GM19455 (cell line): Measurements from ENCODE around the gene SARDH.

Experiments
- ATAC-seq: cut with Tn5 transposase; IDR thresholded peaks from one replicate; pipeline ENCODE4 v1.9.1; 2021; ENCODE audit not compliant: unreplicated experiment

The SARDH gene

DNA sequence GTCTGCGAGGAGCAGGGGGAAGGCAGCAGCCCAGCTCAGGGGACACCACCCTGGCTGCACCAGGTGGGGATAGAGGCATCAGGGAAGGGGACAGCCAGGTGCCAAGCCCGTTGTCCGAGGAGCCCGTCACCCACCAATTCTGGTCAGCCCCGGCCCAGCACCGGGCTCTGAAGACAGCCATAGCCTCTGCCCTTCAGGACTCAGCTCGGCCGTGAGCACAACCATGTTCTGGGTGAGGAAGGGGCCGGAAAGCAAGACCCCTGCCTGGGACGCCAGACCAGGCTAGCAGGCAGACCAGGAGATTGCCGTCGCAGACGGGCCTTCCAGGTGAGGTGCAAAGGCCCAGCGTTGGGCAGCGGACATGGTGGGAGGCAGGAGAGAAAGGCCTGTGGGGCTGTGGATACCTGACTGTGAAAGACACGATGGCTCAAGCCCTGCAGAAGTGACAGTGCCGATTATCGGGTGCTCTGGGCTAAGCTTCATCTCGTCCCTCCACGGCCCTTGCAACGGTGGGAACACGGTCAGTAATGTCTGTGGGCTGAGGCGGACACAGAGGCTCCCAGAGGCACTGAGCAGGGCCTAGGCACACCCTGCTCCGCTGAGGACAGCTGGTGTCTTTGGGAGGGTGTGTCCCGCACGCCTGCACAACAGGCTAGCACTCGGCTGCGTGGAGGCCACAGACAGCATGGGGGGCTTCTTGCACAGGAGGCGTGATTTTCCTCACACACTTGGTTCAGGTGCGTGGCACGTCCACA, 65.5 kb downstream of the SARDH start:
- ATAC-seq = no peak

- ATAC-seq = no peak
Measured at GRCh38 chr9:133671371-133671770, 66.8 kb downstream of the SARDH start.

- no peak for ATAC-seq
Measured at GRCh38 chr9:133670466-133670865, 67.7 kb downstream of the SARDH start.

DNA sequence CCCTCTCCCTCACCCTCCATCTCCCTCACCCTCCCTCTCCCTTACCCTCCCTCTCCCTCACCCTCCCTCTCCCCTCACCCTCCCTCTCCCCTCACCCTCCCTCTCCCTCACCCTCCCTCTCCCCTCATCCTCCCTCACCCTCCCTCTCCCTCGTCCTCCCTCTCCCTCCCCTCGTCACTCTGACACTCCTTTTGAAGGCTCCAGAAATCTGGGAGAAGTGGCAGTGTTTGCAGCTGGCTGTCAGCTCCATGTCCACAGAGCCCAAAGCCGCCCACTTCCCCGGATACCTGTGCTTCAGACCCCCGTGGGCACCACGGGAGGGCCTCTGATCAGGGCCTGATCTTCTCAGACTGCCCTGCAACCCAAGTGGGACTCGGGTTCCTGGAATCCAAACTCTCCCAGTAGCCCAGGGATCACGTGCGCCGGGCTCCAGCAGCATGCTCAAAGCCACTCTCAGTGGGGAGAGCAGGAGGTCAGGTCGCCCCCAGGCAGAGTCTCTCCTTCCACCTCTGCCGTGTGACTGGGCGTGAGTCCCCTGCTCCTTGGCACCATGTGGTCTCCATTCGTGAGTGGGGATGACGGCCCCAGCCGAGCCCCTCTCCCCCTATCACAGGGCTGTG, 68.9 kb downstream of the SARDH start:
- no peak for ATAC-seq

DNA sequence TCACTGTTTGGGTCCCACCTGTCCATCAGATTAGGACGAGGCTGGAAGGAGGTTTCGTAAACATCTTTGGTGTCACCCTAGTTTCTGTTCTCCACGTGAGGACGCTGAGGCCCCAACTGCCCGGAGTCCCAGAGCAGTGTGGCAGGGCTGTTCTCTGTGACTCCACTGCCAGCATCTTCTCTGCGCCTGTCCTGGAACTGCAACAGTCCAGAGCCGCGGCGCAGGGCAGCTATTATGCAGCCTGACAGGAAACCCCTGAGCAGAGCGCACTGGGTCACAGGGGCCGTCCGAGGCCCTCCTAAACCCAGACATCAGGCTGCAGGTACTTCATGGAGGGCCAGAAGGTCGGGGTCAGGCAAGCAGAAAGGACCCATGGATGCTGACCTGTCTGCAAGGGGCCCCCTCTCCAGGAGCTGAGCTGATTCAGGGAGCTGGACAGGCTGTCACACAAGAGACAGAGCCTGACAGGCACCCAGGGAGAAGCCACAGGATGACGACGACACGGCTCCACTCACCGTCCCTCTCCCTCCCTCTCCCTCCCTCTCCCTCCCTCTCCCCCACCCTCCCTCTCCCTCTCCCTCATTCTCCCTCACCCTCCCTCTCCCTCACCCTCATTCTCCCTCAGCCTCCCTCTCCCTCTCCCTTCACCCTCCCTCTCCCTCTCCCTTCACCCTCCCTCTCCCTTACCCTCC, 70.2 kb downstream of the SARDH start:
- ATAC-seq = no peak

DNA sequence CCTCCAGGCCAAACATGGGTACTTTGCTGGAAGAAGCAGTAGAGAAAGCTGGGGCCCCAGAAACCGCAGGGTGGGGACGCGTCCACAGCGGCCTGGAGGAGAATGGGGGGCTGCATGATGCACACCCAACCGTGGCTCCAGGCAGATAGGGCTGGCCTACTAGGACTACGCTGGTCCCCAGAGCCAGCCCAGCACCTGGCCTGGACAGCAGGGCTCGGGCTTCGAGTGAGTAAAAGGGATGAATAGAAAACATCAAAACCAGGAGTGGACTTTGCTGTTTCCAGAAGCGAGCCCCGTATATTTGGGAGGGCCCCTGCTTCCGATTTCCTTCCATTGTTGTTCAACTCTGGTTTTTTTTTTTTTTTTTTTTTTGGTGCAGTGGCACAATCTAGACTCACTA, 71.3 kb downstream of the SARDH start:
- no peak for ATAC-seq

GRCh38 chr9:133666387-133666786, 71.8 kb downstream of the SARDH start:
- ATAC-seq = no peak

- no peak for ATAC-seq
Measured at GRCh38 chr9:133665535-133665934, 72.6 kb downstream of the SARDH start.

DNA sequence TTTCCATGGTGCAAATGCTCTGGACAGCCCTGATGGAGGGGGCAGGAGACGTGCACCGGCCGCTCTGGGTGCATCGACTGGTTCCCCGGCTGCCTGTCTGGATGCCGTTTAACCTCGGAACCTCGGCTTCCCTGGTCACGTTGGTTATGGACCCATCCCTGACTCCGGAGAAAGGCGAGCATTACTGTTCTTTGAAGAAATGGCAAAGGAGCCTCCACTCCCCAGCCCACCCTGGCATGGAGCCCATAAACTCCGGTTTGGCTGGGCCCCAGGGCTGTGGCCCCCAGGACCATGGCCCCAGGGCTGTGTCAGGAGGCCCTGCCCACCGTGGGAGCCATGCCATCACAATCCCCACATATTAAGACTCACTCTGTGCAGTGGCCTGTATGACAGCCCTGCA, 73.1 kb downstream of the SARDH start:
- no peak for ATAC-seq

DNA sequence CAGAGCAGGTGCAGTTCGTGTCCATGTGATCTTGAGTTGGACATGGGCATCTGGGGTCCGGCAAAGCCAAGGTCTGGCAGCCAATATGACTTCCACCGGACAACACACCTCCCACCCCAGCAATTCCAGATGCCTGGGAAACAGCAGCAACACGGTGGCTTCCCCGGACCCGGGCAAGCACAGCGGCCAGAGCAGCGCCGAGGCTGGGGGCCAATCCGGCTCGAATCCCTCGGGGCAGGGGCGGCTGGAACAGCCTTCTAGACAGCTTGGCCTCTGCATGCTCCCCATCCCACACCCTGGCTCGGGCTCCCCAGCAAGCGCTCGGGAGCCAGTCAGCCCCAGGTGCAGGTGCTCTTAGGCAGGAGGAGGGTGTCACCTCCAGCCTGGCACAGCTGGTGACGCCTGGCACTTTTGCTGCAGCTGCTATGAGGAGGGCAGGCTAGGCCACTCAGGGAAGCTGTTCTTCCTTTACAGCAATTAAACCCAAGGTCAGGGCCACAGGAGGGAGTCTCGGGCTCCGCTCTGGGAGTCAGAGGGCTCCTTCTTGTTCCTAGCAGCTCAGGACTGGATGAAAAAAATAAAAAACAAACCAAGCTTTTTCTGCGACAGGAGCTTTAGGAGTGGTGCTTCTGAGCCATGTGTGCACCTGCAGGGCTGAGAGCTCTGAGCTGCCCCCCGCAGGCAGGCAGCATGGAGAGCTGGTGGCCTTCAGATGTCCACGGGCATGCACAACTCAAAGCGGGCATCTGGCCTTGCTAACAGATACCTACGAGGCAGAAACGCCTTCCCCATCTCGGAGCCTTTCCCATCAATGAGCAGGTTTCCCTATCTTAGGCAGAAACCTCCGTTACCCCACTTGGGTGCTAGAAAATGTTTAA, 73.7 kb downstream of the SARDH start:
- ATAC-seq = no peak

- no peak for ATAC-seq
Measured at GRCh38 chr9:133661846-133662540, 76.2 kb downstream of the SARDH start.

GRCh38 chr9:133659516-133659915, 78.6 kb downstream of the SARDH start:
- ATAC-seq = no peak

DNA sequence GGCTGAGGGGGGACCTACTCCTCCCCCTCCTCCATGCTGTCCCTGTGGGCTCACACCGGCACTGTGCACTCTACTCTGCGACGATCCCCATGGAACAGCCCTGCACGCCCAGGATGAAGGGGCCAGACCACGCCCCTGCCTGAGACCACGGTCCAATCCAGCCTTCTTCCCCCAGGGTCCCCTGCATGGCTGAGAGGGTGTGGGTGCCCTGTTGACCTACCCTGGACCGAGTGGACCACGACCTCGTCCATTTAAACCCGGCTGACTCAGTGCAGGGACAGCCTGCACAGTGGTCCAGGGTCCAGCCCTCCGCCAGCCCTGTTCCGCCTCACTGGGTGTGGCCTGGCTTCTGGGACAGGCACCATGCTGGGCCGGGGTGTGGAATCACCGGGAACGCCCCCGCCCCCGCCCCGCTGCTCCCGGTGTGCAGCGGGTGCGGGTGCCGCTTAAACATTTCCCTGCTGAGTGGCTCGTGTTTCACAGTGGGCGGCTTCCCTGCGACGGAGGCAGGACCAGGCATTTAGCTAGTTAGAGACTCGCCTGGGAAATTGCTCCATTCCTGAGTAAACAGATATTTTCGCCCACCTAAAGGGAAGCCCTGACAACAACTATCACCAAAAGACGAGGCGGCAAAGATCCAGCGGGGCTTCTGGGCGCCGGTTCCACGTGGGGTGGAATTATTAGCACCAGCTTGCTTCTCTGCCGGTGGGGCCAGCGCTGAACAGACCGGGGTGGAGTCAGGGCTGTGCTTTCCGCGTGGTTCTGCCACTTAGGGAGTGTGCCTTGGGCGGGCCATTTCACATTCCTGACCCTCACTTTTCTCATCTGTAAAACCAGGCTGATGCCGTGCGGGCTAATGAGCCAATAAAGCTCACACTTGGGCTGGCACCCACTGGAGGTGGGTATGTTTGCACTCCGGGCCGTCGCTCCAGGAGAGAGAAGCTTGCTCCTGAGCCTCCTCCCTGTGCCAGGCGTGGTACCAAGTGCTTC, 79.4 kb downstream of the SARDH start:
- no peak for ATAC-seq

- no peak for ATAC-seq
Measured at GRCh38 chr9:133657120-133657661, 81.0 kb downstream of the SARDH start.

DNA sequence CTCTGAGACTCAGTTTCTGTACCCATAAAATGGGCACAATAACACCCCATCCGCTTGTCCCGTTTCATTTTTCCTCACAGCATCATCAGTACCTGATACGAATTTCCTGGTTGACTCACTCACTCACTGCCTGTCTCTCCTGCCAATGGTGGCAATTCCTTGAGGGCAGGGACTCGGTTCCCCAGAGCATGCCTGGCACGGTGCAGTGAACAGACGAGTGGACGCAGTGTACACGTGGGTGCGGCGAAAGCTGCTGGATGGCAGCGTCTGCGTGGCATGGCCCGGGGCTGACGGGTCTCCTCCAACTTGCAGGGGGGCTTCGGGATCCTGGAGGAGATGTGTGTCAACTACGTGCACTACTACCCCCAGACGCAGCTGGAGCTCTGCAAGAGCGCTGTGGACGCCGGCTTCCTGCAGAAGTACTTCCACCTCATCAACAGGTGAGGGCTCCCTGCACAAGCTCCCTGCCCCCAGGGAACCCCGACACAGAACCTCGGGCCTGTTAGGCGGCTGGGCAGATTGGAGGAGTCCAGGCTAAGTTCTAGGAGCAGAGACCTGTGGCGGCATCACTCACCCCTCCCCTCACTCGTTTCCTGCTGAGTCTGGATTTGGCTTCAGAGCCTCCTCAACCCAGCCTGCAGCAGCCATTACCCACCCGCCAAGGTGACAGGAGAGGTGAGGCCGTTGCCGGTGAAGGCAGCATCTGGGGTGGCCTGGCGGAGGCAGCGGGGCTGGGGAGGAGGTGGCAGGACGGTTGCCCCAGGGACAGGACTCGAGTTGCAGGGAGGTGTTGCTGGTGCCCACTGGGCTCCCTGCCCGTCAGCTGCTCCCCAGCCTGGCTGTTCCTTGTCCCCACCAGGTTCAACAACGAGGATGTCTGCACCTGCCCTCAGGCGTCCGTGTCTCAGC, 81.7 kb downstream of the SARDH start:
- no peak for ATAC-seq

- no peak for ATAC-seq
Measured at GRCh38 chr9:133655701-133656100, 82.5 kb downstream of the SARDH start.

DNA sequence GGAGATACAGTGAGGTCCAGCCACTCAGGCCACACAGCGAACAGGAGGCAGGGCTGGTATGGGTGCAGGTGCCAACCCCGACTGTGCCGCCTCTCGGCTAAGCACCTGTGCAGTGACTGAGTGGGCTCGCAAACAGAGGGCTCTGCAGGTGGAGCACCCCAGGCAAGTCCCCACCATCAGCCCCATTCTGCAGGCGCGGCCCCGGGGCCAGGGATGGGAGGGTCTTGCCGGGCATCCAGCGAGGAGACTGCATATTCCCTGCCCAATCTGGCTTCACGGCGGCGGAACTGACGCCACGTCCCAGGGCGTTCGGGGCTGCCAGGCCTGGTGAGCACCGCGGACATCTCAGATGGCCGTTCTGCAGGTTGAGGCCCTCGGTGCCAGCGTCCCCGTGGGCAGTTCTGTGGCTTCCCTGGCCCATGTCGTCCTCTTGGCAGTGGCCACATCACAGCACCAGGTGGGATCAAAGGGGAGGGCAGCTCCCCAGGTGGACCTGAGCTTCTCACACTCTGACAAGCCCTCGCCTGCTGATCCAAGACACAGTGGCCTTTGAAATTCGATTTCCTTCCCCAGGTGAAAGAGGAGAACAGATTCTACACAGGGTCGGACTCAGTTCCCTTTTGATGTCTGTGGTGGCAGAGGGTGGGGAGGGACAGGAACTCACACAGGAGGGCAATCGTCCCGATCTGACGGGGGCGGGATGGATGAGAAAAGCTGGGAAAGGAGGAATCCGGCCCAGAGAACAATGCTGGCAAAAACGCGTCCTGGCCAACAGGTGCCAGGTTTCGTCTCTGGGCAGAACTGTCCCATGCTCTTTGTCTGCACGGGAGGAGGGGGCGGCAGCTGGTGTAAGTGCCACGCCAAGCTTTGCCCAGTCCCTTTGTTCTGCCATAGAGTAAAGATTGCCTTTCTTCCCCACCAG, 83.2 kb downstream of the SARDH start:
- no peak for ATAC-seq
